TTC549 (cell line): ENCODE results near the gene GJB5.
"Not testable (repeated sequence)": the region's sequence is repeated elsewhere in the genome, so short reads cannot be mapped to it uniquely, and the experiment has no call there.

Source experiments
- FAIRE-seq: peaks from 2 replicates; lab custom pipeline; 2012; peaks lifted over from hg19 to GRCh38; lab: Jason Lieb, UNC

Gene GJB5

DNA sequence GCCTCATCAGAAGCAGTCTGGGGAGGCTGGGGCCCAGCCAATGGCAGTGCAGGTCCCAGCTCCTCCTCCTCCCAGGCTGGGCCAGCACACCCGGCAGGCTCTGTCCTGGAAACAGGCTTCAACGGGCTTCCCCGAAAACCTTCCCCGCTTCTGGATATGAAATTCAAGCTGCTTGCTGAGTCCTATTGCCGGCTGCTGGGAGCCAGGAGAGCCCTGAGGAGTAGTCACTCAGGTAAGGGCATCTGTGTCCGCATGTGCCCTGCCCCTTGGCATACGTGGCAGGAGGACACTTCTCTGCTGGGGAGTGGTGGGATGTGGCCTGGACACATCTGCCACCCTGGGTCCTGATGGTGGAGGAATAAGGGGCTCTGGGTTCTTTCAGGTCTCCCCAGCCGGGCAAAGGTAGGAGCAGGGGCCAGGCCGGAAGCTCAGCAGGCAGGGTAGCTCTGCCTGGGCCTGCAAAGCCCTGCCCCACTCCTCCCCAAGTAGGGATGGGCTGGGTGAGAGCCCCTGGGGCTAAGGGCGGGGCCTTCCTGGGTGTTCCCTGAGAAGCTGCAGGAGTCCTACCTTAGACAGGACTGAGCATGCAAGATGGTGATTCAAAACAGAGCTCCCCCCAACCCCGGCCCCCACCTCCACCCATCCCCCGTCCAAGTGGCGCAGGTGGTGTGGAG lies at the start of gene GJB5:
Gene GJB5, plus strand, starts transcription at position 84 of the 674 bp plus-strand sequence. CDS start 2,284 bp downstream, outside the sequence.
- FAIRE-seq: no peak

DNA sequence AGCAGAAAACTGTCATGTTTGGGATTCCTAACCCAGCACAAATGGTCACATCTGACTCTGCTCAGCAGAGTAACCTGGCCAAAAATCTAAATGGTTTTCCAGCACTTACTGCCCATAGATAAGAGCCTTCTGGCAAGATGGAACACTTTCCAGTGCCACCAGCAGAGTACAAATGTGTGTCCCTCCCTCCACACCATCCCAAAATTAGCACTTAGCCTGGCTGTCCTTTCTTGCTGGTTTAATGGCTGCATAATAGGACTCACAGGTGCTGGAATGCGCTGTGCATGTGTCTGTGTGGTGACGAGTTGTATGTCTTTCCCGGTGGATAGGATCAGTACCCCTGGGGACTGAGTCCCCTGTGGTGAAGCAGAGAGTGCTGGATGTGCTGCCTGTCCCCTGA lies 49.8 kb upstream of the GJB5 start:
- no peak for FAIRE-seq

DNA sequence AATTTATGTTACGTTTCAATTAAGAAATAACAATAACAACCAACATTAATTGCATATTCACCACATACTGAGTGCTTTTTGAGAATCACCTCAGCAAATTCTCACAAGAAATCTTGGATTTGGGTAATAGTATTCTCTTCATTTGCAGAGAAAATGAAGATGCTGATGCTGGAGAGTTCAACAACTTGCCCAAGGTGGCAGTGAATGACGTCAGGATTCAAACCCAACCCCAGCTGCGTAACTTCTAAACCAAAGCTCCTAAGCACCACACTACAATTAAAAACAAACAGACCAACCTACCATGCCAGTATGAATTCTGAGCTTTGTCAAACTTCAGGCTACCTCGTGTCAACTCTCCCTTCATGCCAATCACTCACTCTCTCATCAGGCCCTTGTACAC lies 46.7 kb upstream of the GJB5 start:
- FAIRE-seq: no peak

DNA sequence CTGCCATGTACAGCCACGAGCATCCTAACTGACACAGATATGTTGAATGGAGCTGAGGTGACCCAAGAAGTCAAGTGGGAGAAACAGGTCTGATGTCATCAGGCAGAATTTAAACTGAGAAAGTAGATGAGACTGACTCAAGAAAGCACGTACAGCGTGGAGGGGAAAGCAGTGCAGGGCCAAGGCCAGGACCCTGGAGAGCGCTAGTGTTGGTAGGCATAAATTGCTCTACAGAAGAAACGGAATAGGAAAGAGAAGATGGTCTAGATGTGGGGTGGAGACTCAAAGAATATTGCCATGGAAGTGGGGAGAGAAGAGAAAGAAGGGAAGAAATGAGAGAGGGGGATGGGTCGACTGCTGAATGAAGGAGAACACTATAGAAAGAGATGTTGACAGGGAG lies 45.3 kb upstream of the GJB5 start:
- no peak for FAIRE-seq

DNA sequence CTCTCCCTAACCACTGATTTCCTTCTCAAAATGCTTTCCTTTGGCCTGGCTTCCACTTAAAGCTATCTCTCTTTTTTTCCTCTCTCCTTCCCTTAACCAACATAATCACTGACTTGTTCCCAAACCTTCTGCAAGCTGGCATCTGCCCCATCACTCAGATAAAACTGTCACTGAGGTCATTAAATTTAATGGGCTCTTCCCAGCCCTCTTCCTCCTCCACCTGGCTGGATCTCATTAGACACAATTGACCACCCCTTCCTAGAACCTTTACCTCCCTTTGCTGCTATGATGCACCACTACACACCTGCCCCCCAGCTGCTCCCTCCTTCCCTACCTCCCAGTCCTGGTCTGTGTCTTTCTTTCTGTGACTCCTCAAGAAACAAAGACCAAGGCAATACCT lies 44.0 kb upstream of the GJB5 start:
- FAIRE-seq: no peak

DNA sequence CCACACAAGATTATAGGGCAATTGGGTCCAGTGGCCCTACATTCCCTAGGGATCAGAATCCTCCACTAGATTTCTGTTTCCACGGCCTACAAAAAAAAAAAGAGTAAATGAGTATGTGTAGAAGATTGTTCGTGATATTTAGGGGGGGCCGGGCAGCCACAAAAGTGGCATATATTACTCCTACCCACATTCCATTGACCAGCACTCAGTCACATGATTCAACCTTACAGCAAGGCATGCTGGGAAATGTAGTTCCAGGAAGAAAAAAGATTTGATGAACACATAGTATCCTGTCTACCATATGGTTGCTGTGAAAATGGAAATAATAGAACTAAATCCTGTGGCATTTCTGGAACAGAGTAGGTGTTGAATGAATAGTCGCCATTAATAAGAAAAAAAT lies 43.4 kb upstream of the GJB5 start:
- FAIRE-seq: no peak

DNA sequence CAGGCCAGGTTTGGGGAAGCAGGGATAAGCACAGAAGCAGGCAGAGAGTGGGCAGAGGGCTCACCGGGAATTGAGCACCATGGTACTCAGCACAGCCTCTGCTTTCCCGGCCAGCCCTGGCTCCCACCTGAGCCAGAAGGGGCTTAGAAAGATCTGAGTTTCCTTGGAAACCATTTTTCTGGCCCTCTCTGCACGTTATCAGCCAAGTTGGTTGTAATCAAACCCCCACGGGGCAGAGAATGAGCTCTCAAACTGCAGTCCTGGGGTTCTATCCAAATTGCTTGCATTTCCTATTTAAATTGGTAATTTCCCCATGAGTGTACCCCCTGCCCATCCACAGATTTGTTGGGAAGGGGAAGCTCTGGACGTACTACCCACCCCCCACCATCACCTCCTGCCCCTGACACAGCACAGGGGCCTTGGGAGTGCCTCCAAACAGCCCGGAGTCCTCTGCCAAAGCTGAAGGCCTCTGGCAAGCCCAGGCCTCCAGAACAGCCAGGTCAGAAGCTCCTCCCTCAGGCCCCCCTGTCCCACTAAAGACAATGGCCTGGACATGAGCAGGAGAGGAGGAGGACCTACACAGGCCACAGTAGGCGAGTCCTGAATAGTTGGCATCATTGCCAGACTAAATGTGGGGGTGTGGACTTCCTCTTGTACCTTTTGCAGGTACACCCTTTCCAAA lies 42.7 kb upstream of the GJB5 start:
- no peak for FAIRE-seq

DNA sequence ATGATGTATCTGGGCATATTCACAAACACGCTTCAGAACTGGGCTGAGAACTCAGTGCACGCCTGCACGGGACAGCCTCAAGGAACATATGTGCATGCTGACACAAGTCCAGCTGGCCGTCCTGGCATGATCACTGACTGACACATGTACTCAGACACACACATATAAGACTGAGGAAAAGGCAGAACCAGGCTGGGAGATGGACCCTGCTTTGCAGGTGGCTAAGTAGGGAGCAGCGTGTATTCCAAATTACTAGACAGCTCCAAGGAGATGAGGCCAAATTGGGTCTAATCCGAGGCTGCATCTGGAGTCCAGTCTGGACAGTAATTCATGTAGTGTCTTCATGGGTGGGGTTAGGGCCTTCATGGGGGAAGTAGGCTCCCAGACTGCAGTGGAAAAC lies 41.4 kb upstream of the GJB5 start:
- no peak for FAIRE-seq

DNA sequence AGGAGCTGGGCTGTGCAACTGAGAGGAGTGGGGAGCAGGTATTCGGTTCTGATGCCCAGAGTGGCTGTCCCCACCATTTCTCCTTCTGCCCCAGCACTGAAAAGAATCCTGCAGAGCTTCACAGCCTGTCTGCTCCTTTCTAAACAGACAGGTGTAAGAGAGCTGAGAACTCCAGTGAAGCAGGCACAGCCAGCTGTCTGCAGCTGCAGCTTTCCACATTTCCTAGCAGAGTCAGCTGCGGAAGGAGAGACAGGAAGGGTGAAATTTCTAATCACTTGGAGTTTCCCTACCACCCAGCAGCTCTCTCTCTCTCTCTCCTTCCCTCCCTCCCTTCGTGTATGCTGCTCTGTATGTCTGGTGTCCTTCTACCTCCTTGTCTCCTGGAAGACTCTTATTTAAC lies 40.5 kb upstream of the GJB5 start:
- no peak for FAIRE-seq

DNA sequence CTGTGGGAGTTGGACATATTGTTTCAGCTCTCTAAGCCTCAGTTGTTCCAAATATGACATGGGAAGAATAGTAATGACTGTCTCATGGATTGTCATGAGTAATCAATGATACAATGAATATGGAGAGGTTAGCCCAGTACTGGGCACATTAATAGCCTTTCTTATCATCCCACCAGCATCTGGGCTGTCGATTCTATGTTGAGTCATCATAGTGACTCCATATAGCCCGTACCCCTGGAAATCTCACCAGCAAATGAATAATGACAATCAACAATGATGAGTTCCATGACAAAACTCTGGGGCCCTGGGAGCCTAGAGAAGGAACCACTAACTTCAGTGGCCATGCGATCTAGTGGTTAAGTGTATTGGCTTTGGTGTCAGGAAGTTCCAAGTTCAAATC lies 39.7 kb upstream of the GJB5 start:
- FAIRE-seq: no peak

DNA sequence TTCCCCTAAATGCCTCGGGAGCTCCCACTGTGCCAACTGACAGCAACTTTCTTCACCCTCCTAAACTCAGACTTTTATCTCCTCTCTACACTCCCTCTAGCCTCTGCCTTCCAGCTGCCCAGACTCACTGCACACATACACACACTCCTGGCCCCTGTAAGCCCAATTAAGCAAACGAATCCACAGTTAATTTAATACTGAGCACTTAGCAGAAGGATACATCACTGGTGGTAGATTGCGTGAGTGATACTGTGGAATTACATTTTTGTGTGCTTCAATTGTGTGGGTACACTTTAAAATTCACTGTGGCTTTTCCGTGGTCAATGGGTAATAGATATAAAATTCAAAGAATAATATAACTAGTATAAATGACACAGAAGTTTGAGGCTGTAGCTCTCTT lies 33.6 kb upstream of the GJB5 start:
- FAIRE-seq: no peak

DNA sequence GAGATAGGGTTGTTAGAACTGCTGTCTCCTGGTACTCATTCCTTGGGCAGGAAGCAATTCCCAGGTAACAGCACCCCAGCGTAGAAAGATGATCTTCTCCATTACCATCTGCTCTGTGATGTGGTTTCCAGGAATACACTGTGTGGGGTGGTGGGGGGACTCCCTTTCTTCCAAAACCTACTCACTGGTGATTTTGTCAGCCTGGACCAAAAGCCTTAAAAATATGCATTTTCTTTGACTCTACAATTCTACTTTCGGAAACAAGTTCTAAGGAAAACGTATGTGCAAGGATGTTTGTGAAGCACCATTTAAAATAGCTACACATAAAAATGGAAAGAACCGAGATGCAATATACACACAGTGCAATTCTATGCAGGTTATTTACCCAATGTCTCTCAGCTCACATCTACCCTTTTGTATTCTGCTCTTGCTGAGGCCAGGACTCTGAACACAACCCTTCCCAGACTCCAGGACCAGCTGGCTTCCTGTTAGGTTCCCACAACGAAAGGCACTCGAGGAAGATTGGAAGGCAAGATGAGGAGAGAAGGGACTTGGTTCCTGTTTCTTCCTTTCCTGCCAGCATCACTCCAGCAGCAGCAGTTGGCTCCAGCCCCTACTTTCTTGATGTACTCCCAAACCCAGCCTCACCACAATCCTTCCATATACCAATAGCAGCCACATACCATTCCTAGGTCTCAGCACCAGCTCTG lies 33.0 kb upstream of the GJB5 start:
- FAIRE-seq: no peak

DNA sequence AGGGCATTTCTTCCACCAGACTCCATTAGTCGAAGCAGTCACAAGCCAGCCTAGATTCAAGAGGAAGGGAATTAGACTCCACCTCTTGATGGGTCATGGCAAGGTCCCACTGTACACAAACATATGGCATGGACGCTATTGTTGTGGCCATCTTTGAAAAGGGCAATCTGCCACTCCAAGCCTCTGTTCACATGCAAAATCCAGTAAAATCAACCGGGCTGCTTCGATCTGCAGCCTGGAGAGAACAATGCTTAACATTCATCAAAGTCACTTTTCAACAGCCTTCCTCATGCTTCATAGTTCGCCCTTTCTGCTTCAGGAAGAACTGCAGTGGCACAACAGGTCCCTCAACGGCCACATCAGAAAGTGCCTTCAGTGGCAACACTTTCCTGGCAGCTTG lies 28.0 kb upstream of the GJB5 start:
- no peak for FAIRE-seq

DNA sequence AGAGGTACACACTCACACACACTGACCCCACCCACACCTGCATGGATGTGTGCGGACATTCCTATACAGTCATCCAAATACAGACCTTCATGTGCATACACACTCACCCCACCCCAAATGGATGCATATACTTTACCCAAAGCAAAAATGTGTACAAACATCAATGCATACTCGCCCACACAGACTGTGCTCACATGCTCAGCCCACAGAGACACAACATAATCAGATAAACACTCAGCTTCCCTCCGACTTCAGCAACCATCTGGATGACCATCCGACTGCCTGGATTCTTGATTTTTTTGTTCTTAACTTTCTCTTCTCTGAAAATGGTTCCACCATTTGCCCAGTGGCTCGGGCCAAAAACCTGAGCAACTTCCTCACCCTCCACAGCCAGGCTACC lies 24.4 kb upstream of the GJB5 start:
- FAIRE-seq: no peak

DNA sequence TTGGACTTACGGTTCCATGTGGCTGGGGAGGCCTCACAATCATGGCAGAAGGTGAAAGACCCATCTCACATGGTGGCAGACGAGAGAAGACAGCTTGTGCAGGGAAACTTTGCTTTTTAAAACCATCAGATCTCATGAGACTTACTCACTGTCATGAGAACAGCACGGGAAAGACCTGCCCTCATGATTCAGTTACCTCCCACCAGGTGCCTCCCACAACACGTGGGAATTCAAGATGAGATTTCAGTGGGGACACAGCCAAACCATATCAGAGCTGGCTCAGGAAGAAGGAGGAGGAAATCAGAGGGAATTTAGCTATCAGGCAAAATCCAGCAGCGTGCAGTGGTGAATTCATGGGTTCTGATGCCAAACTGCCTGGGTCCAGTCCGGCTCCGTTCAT lies 22.0 kb upstream of the GJB5 start:
- FAIRE-seq: not testable (repeated sequence)

DNA sequence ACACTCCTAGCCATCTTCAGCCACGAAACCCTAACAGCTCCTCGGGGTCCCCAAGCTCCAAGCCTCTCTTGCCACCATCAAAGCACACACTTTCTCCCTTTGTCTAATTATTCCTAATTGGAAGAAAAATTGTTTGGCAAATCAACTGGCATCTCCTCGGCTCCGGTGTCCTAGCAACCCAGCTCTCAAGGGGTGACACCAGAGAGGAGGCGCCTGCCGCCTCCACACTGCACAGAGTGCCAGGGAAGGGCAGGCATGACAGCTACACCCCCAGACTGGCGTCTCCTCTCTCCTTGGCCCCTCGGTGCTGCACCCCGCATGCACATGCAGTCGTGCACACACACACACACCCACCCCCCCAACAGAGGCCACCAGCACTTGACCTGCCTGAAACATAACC lies 18.2 kb upstream of the GJB5 start:
- no peak for FAIRE-seq

DNA sequence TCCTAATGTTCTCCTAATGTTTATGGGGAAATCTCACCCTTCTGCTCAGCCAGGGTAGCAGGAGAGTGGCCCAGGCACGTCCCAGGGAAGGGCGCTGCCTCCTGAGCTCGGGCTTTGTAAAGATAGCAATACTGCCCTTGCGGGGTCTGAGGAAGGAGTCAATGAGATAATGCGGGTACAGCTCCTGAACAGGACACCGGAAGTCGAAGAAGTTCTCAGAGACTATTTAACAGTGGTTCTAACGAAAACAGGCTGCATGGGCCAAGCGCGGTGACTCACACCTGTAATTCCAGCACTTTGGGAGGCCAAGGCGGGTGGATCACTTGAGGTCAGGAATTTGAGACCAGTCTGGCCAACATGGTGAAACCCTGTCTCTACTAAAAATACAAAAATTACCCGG lies 17.6 kb upstream of the GJB5 start:
- not testable (repeated sequence) for FAIRE-seq

DNA sequence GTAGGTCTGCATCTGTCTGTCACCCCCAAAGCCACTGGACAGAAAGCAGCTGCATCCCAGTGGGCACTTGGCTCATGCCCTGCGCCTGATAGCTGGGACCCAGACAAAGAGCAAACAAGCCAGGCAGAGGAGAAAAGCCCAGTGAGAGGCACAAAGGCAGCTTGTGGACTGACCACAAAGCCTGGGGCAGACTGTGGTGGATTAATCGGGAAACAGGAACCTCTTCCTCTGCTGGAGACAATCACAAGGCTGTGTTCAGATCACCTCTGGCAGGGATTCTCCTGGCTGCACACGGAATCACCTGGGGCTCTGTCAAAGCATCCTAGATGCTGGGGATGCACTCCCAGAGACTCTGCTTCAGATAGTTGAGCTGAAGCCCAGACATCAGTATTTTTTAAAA lies 15.2 kb upstream of the GJB5 start:
- FAIRE-seq: no peak

DNA sequence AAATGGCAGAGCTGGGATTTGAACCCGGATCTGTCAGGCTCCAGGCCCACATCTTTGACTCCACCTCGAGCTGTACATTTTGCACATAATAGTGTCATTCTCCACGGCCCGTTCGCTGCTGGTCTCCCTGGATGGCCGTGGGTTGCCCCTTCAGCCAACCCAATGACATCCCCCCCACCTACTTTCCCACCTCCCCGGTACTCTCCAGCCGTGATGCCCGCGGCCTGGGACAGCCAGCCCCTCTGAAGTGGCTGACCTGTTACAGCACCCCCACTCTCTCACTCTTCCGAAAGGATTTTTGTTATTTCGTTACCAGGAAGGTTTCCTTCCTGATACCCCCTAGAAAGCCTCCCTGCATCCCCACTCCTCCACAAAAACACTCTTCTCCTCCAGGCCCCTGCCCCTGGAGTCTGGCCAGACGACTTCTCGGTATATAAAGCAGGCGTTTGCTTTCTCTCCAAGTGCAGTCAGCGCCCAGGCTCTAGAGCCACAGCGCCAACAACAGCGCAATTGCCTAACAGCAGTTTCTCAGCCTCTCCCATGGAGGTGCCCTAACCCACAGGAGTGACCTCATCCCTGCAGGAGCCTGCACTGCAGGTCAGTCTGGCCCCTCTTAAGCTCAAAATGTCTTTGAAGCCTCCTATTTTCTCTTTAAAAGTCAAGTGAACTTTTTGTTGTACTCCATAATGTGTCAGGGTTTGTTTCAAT lies 14.5 kb upstream of the GJB5 start:
- FAIRE-seq: no peak

DNA sequence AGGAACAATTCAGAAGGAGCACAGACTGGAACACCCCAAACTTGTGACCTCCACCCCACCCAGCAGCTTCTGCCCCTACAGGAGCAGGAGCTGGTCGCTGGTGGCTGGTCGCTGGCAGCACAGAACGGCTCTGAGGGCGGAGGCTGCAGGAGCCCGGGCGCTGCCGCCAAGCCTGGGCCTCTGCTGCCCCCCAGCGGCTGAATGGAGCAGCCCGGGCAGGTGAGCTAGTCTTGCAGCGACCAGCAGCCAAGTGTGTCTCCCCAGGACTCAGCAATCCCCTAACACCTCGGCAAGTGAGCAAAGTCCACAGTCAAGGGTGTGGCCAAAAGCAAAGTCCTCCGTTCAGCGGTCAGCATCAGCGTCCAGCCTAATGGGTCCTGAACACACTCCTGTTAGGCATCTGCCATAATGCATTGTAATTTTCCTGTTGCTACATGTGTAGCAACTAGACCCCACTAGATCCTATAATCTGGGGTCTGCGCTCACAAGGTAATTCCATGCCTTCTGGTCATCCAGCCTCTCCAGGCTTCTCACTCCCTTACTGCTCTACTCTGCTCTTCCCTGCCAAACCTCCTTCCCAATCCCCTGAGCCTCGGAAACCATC lies 12.1 kb upstream of the GJB5 start:
- FAIRE-seq: no peak

DNA sequence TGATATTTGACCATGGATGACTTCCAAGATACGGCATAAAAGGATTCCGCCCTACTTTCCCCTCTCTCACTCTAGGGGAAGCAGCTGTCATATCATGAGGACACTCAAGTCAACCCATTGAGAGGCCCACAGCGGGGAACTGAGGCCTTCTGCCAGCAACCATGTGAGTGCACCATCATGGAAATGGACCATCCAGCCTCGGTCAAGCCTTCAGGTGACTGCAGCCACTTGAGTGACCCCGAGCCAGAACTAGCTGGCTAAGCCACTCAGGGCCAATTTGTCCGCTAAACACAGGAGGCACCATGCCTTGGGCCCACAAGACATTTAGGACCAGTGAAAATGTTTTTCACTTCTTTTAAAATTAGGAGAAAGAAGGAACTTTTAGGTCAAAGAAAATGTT lies 11.1 kb upstream of the GJB5 start:
- FAIRE-seq: no peak

DNA sequence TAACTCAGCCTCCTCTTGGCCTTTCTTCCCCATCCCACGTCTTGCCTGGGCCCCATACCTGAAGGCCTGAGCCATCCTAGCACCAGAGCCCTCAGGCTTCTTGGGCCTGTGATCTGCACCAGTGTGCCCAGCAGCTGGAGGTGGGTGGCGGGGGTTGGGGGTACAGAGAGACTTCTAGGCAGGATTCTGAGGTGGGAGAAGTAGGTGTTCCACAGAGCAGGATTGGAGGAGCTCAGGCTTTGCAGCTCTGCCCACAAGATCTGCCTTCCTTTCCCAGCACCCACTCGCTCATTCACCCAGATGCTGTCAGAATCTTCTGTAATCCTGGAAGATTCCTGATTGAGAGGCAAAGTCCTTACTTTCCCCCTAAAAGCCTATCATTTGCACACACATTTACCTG lies 10.0 kb upstream of the GJB5 start:
- FAIRE-seq: no peak

DNA sequence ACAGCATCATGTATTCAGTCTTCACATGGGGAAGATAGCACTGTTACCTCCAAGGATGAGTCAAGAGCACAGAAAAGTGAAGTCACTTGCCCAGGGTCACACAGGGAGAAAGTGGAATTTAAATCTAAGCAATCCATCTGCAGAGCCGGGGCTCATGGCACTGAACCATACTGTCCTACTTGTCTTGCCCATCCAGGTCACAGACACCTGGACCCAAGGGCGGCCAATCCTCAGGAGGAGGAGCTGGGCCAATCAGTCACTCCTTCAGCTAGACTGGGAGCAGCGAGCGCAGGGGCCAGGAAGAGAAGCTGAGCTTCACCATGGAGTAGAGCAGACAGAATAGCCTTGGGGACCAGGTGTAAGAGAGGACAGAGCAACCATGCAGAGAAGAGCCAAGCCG lies 9.2 kb upstream of the GJB5 start:
- FAIRE-seq: no peak
